NCI-H1092 treated with DMSO at 0.1 percent for 48 hours (cell line): Measurements from ENCODE around the gene NKPD1.

Experiments used
- DNase-seq: peaks from one replicate; lab custom pipeline; 2025; lab: John Stamatoyannopoulos, UW

The NKPD1 gene

GRCh38 chr19:45175515-45176345, 14.9 kb upstream of the NKPD1 start:
- DNase-seq, result no peak

DNA sequence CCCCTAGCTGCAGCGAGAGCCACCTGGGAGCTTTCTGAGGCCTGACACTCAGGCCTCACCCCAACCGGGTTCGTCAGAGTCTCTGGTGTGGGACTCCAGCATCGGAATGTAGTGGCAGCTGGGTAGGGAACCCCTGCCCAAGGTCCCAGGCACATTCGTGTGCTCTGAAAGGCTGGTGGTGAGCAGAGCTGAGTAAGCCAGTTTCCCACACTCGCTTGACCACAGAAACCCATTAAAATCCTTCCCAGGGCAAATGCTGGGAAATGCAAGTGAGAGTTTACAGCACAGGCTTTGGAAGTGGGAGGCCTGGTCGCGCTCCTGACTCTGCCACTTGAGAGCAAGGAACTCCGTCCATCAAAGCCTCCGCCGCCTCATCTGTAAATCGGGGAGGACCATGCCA, 13.0 kb upstream of the NKPD1 start:
- no peak for DNase-seq

- DNase-seq, result no peak
These were observed 11.9 kb upstream of the NKPD1 start for GRCh38 chr19:45172611-45173208.

DNA sequence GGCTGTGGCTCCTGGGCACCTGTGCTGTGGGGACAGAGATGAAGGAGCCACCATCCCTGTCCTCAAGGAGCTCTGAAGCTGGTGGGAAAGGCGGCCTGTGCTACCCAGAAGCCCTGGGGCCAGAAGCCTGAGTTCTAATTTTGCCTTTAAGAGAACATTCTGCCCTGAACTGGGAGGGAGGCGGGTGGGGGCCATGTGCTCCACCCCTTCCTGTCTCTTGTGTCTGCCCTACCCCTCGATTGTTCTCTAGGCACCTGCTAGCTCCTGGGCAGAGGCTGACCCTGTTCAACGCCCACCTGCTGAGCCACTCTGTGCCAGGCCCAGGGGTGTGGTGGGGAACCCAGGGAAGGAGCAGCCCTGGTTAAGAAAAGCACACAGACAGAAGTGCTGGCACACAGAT, 11.4 kb upstream of the NKPD1 start:
- no peak for DNase-seq

GRCh38 chr19:45171211-45171623, 10.4 kb upstream of the NKPD1 start:
- no peak for DNase-seq

- no peak for DNase-seq
These were observed 9.6 kb upstream of the NKPD1 start for GRCh38 chr19:45170146-45171106.

DNA sequence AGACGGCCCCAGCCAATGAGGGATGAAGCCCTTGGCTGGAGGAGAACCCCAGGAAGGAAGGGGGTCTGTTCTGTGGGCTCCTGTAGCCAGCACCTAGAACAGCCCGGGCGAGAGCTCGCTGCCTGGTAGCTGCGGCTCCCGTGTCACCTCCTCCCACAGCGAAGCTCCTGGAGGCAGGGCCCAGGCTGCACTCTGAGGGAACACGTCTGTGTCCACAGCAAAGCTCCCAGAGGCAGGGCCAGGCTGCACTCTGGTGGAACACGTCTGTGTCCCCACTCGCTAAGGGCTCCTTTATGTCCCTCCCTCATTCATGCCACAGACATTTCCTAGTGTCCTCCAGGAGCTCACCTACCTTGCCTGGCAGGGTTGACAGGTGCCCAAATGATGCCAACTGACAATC, 8.8 kb upstream of the NKPD1 start:
- no peak for DNase-seq

DNA sequence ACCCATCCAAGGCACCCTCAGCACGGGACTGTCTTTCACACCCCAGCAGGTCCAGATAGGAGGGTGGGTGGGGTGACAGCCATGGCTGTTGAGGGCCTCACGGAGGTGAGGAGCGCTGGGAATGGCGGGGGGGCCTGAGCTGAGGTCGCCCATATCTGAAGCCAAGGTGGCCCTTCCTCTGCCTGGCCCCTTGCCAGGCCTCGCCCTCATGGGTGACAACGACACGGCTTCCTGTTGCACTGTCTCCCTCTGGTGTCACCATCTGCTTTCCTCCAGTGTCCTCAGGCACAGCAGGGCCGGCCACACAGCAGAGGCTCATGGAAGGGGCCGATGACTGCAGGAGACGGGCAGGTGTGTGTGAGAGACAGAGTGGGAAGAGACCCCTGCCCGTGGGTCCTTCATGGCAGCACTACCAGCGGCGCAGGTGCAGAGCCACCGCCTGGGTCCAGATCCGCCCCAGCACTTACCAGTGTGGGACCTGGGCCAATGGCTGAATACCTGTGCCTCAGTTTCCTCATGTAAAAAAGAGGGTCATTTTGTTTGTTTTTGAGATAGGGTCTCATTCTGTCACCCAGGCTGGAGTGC, 8.1 kb upstream of the NKPD1 start:
- DNase-seq, result no peak

GRCh38 chr19:45166723-45167252, 6.0 kb upstream of the NKPD1 start:
- DNase-seq, result no peak

DNA sequence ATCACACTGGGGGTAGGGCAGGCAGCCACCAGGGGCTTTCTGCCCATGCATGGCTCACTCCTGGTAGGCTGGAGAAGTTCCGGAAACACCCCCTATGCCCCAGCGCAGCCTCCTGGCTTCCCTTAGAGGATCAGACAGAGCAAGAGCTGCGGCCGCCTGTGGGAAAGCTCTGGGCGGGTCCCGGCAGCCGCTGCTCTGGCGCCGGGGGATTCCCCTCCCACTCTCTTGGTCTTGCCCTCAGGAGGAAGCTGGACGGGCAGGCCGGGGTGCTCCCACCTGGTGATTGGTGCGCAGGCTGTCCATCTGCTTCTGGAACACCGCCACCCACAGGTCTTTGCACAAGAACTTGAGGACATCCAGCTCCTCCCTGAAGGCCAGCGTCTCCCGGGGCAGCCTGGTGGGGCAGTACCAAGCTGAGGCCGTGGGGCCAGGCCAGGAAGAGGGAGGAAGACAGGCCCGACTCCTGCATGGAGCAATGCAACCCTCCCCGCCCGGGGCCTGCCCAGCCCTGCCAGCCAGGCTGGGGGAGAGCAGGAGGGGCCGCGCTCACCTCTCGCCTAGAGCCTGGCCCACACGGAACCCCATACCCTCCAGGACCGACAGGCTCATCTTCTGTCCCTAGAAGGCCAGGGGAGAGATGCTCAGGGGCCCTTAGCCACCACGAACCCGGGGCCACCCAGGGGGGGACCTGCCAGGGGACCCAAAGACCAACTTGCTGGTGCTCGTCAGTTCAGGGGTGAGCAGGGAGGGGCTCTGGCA, 4.0 kb upstream of the NKPD1 start:
- no peak for DNase-seq

DNA sequence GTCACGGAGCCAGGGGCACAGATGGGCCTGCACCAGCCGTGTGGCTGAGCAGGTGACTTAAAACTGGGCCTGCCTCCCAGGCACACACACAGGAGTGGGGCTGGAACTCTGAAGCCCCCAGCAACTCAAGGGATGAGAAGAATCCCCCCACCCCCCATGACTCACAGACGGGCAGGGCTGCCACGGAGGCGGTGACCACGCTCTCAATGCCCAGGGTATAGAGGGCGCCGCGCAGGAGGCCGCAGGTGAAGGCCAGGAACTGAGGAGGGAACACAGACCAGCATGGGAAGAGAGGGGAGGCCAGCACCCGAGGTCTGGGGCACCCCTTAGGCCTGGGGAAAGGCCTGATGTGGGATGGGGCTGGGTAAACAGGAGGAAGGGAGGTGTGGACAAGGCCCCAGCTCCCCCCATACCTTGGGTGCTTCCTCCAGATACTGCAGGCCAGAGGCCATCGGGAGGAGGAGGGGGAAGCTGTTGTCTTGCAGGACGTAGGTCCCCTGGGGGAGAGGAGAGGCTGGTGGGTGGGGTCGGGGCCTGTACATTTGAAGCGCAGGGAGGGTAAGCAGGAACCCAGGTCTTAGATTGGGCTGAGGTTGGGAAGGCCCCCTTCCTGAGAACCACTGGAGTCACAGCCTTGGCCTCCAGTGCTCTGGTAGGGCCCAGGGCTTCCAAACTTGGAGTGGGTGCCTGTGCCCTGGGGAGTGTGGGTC, 3.1 kb upstream of the NKPD1 start:
- no peak for DNase-seq

DNA sequence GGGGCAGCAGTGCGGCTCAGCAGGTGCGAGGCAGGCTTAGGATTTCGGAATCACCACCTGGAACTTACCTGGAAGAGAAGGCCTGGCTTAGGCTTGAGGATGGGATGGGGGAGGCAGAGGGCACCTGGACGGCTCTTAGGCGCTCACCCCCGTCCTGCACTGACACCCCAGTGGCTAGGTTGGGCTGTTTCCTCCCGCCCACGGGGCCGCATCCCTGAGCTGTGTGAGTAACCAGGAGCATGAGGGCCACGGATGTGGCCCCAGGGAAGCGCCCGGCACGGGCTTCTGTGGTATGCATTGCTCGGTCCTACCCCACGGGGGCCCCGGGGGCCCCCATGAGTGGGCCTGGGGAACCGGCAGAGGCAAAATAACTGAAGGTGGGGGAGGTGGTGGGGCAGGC, 2.4 kb upstream of the NKPD1 start:
- no peak for DNase-seq

GRCh38 chr19:45162608-45163143, 1.9 kb upstream of the NKPD1 start:
- peak; percentile 55 for DNase-seq

GRCh38 chr19:45161738-45162607, 1.2 kb upstream of the NKPD1 start:
- DNase-seq, result no peak

DNA sequence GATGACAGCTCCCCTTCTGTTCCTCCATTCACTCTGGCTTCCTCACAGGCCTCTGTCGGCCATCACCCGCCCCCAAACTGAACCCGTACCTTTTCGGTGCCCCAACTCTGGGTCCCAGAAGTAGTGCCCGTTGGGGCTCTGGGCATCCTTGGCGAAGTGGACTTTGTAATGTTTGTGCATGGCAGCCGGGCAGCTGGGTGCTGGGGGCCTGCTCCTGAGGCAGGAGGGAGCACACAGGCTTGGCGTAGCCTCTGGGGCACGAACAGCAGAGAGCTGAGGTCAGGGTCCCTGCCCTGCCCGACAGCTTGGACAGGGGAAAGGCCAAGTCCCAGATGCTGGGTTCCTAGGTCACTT, 834 bp downstream of the NKPD1 start:
- DNase-seq, result no peak

GRCh38 chr19:45159210-45159970, 1.4 kb downstream of the NKPD1 start:
- no peak for DNase-seq

DNA sequence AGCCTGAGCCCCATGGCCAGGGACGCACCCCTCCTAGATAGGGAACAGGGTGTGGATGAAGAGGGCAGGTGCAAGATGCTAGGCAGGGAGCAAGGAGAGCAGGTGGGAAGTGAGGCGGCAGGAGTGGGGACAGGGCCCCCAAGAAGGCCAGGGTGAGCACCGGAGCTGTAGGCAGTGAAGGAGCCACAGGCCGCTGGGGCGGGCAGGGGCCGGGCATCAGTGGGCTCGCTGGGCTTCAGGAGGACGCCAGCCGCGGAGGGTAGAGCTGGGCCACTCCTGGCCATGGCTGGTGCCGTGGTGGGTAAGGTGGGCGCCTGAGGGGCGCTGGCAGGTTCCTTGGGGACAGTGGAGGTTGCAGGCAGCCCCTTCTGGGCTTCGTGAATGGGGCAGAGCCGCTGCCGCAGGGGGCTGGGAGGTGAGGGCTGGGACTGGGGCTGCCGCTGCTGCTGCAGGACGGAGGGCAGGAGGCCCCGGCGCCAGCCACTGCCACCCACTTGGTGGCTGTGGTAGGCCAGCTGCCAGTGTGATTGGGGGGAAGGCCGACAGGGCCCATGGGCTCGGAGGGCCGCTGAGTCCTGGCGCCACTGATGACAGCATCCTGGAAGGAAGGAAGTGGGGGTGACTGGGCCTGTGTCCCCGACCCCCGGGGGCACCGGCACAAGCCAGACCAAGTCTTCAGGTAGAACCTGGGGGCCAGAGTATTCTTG, 2.1 kb downstream of the NKPD1 start:
- no peak for DNase-seq

DNA sequence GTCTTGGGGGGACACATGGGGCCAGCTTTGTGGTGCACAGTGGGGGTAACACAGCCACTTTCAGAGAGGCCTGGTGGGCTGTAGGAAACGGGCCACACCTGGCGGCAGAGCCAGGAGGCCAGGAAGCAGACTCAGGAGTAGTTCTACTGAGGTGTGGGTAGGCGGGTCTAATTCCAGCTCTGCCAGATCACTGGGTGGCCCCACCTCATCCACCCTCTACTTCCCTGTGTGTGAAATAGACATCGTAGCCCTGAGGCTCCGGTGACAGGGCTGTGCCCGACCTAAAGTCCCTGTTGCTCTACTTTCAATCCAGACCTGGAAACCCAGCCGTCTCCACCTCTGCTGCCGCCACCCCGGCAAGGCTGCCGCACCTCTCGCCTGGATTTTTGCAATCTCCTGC, 4.0 kb downstream of the NKPD1 start:
- DNase-seq, result no peak
